ENCODE data around the gene PDGFC.

DNA sequence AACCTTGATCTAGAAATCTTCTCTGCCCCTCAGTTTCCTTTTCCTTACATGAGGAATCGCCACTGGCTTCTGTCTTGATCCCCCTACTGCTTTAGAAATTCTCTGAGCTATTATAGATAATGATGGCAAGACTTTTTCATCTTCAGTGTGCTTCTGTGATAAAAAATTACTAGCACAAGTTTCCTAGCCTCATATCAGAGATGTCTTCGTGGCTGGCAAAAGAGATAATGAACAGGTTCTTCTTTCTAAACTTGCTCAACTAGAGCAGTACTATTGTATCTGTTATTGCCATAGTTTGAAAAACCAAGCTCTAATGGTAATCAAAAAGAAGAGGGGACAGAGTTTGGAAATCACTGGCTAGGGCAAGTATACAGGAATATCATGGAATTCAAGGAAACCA is 4.1 kb upstream of the PDGFC start:
- TF ChIP-seq TARDBP (IDR thresholded peaks at IDR 0.05) (no peak), L3MBTL2 (conservative IDR thresholded peaks at IDR 0.05) (no peak), SUZ12 (IDR thresholded peaks at IDR 0.05) (no peak), FOXK2 (IDR thresholded peaks at IDR 0.05) (no peak), NFRKB (IDR thresholded peaks at IDR 0.05) (no peak), FOXA1 (IDR thresholded peaks at IDR 0.05) (no peak), CTBP1 (IDR thresholded peaks at IDR 0.05; ENCODE audit: borderline replicate concordance) (no peak), SP1 (IDR thresholded peaks at IDR 0.05) (no peak), ARNT (IDR thresholded peaks at IDR 0.05) (no peak), FOXM1 (IDR thresholded peaks at IDR 0.05; ENCODE audit: borderline replicate concordance) (no peak)
- TF ChIP-seq, protein P1, sequence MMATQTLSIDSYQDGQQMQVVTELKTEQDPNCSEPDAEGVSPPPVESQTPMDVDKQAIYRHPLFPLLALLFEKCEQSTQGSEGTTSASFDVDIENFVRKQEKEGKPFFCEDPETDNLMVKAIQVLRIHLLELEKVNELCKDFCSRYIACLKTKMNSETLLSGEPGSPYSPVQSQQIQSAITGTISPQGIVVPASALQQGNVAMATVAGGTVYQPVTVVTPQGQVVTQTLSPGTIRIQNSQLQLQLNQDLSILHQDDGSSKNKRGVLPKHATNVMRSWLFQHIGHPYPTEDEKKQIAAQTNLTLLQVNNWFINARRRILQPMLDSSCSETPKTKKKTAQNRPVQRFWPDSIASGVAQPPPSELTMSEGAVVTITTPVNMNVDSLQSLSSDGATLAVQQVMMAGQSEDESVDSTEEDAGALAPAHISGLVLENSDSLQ (IDR thresholded peaks at IDR 0.05) = no peak

Measured in HEK293T (cell line).